ENCODE data around the gene ASPN. TPM values are rescaled to one million over a fixed set of nuclear protein-coding genes. Genes with fewer than 3 reads are reported as not detected.

The ASPN gene
- total and polyA plus RNA-seq, 3 donors from 2014 or later, result 0.12 to 5.0 (median 0.39) TPM

DNA sequence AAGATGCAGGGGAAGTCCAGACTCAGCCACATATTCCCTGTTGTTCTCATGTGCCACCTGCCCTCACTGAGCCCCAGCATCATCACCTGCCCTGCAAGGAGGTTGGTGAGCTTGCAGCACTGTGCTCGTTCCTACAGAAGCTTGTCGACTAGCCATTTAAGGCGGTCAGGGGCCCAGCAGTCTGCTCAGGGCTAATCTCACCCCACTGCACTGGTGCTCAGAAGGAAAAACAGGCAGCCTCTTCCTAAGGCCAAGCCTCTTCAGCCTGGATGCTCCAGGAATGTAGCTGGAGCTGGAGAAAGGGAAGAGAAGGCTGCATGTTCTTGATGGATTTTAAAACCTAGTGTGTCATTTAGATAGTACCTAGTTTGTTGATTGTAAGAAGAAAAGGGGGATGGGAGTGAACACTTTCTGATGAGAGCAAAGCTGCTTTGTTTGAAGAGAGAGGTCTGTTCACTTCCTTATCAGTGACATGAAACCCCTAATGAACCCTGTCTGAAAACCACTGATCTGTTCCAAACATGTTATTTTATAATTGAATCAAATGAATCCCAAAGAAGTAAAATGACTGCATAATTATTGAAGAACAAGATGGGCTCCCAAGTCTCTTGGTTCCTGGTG is 10.6 kb upstream of the ASPN start:
- WGBS, 2 donors, result 44 to 50% methylated on average over 3 of the region's 3 CpGs
- intact Hi-C loops (cut with DNase I; ENCODE audit: low total_unique reads), result no loop called here
- H3K36me3 ChIP-seq (ENCODE audit: low read depth, missing control alignments), result no peaks in the 10 kb centered on the region
- H3K27me3 ChIP-seq, result no peaks in the 10 kb centered on the region
- H3K4me3 ChIP-seq, result no peak overlapping the region
- peak overlapping the region in 1 of 2 donors; percentile 4 for H3K27ac ChIP-seq
- no peaks in the 10 kb centered on the region for H3K4me1 ChIP-seq
- TF ChIP-seq, protein P1, sequence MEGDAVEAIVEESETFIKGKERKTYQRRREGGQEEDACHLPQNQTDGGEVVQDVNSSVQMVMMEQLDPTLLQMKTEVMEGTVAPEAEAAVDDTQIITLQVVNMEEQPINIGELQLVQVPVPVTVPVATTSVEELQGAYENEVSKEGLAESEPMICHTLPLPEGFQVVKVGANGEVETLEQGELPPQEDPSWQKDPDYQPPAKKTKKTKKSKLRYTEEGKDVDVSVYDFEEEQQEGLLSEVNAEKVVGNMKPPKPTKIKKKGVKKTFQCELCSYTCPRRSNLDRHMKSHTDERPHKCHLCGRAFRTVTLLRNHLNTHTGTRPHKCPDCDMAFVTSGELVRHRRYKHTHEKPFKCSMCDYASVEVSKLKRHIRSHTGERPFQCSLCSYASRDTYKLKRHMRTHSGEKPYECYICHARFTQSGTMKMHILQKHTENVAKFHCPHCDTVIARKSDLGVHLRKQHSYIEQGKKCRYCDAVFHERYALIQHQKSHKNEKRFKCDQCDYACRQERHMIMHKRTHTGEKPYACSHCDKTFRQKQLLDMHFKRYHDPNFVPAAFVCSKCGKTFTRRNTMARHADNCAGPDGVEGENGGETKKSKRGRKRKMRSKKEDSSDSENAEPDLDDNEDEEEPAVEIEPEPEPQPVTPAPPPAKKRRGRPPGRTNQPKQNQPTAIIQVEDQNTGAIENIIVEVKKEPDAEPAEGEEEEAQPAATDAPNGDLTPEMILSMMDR (IDR thresholded peaks at IDR 0.05), result no peak
- TF ChIP-seq POLR2A (IDR thresholded peaks at IDR 0.05), result no peak
- H3K9me3 ChIP-seq, result no peaks in the 10 kb centered on the region
- DNase-seq, result no peak

DNA sequence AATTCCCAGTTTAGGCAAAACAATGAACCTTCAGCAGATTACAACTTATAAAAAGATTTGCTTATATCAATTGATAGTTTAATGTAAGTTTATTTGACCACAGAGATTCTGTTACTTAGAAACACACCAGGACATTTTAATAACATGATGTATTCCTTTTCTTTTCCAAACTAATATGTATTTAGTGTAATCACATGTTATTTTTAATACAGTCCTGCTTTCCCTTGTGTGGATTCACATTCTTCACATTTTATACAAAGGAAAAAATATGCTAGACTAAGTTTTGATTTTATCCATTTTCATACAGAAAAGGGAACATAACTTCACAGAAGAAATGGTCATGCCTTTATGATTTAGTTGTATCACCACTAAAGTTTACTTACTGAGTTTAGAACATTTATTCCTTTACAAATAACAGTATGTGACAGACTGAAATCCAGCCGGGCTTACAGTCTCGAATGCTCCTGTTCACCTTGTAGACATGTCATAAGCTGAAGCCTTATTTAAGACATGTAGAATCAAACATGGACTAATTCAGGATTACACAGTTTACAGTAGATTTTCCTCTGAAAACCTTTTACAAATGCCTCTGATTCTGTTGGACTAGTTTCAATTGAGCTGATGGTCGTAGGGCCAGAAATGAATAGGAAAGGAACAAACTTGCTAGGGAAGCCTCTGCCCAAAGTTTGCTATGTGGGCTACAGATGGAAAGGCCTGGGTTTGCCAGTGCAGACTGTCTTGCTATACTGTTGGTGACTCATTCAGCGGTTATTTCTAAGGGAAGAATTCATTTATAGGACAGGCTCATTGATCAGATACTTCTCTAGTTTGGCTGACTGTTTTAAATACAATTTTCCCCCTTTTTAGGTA is 6.6 kb upstream of the ASPN start:
- Histone ChIP-seq H3K9me3 (no peaks in the 10 kb centered on the region), H3K4me1 (no peaks in the 10 kb centered on the region), H3K36me3 (ENCODE audit: low read depth, missing control alignments) (no peaks in the 10 kb centered on the region), H3K27me3 (no peaks in the 10 kb centered on the region), H3K4me3 (no peak overlapping the region), H3K27ac (no peak overlapping the region)
- TF ChIP-seq POLR2A (IDR thresholded peaks at IDR 0.05), result no peak
- TF ChIP-seq, protein P1 (IDR thresholded peaks at IDR 0.05), result no peak
- intact Hi-C loops (cut with DNase I; ENCODE audit: low total_unique reads), result no loop called here
- WGBS, 2 donors, result 68 to 69% methylated on average over 4 of the region's 4 CpGs
- DNase-seq, result no peak

DNA sequence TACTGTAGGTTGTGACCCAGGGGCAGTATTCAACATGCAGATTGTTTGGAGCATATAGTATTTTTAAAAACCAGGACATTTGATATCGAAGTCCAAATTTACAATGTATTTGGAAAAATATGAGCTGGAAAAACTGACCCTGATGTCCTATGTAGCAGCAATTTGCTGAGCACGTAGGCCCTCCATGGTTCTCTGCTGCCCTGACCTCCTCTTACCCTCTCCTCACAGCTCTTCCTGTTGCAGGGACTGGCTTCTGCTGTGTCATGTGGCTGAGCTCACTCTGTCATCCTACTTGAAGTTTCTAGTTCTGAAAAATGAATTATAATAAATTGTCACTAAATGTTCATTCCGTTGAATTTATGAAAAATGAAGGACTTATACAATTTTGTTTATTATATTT is 4.1 kb upstream of the ASPN start:
- no peak for TF ChIP-seq POLR2A (IDR thresholded peaks at IDR 0.05)
- TF ChIP-seq, protein P1 (IDR thresholded peaks at IDR 0.05), result no peak
- H3K4me1 ChIP-seq, result no peaks in the 10 kb centered on the region

DNA sequence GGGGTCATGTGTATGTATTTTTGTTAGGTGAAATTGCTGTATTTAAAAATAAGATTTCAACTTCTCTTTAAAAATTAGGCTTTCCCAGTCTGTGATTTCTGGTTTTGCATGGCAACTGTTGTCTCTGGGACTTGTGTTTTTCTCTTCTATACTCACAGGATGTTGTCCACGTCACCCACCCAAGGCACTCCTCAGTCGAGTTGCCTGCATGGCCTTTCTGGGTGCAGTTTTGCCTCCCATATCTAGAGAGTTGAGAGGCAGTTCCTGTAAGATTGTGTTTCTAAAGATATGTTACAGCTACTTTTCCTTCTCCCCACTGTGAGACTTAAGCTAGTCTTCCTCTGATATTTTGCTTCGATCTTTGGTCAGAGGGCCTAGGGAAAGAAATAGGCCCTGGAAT is 2.3 kb upstream of the ASPN start:
- WGBS, 2 donors, result 84 to 85% methylated on average over 3 of the region's 3 CpGs
- TF ChIP-seq POLR2A (IDR thresholded peaks at IDR 0.05), result no peak
- TF ChIP-seq, protein P1 (IDR thresholded peaks at IDR 0.05), result no peak
- Histone ChIP-seq H3K36me3 (ENCODE audit: low read depth, missing control alignments) (no peaks in the 10 kb centered on the region), H3K4me3 (no peak overlapping the region), H3K27ac (no peak overlapping the region), H3K4me1 (peaks cover 5% of the 10 kb centered on the region), H3K9me3 (no peaks in the 10 kb centered on the region), H3K27me3 (no peaks in the 10 kb centered on the region)
- DNase-seq, result no peak
- intact Hi-C loops (cut with DNase I; ENCODE audit: low total_unique reads), result no loop called here

More for the DNA sequence above, 4.1 kb upstream of the ASPN start:
- Histone ChIP-seq H3K27me3 (no peaks in the 10 kb centered on the region), H3K27ac (no peak overlapping the region), H3K36me3 (ENCODE audit: low read depth, missing control alignments) (no peaks in the 10 kb centered on the region), H3K9me3 (no peaks in the 10 kb centered on the region), H3K4me3 (no peak overlapping the region)
- intact Hi-C loops (cut with DNase I; ENCODE audit: low total_unique reads), result no loop called here
- DNase-seq, result no peak
- WGBS, 2 donors, result 82 to 83% methylated on average over 3 of the region's 3 CpGs

All from testis (tissue), 3 donors.